Measurements from ENCODE around the gene NR2E1.

The NR2E1 gene

GRCh38 chr6:108211671-108212070 is 45.8 kb downstream of the NR2E1 start:
- DNase-seq = no peak

- no peak for DNase-seq
Observed at GRCh38 chr6:108222064-108222463, 56.2 kb downstream of the NR2E1 start.

- no peak for DNase-seq
Observed at GRCh38 chr6:108222504-108222903, 56.7 kb downstream of the NR2E1 start.

GRCh38 chr6:108227290-108227689 is 61.5 kb downstream of the NR2E1 start:
- DNase-seq = no peak

GRCh38 chr6:108228416-108228815 is 62.6 kb downstream of the NR2E1 start:
- DNase-seq = no peak

- no peak for DNase-seq
Observed at GRCh38 chr6:108235127-108235526, 69.3 kb downstream of the NR2E1 start.

GRCh38 chr6:108236791-108237190 is 71.0 kb downstream of the NR2E1 start:
- no peak for DNase-seq

GRCh38 chr6:108238322-108238721 is 72.5 kb downstream of the NR2E1 start:
- no peak for DNase-seq

Data from DMS53 (cell line).